ENCODE measurements around the gene UBR1.
"Not testable (repeated sequence)": the region's sequence is repeated elsewhere in the genome, so short reads cannot be mapped to it uniquely, and the experiment has no call there.

- not testable (repeated sequence) for TF ChIP-seq CTCF, POLR2AphosphoS5 (IDR thresholded peaks at IDR 0.05)
Measured at GRCh38 chr15:42948898-42949297, 156.9 kb downstream of the UBR1 start.
